ENCODE data around the gene PIGX.

Gene PIGX

GRCh38 chr3:196754091-196754981 lies 42.2 kb downstream of the PIGX start:
- DNase-seq (ENCODE audit: insufficient read length, low spot score) (no peak), FAIRE-seq (no peak)

GRCh38 chr3:196756732-196757131 lies 44.6 kb downstream of the PIGX start:
- DNase-seq (ENCODE audit: insufficient read length, low spot score) (no peak), FAIRE-seq (no peak)

GRCh38 chr3:196757876-196758739 lies 45.9 kb downstream of the PIGX start:
- DNase-seq (ENCODE audit: insufficient read length, low spot score): peak; percentile 63
- FAIRE-seq: peak; percentile 49

GRCh38 chr3:196763179-196763578 lies 51.0 kb downstream of the PIGX start:
- no peak for FAIRE-seq
- no peak for DNase-seq (ENCODE audit: insufficient read length, low spot score)

GRCh38 chr3:196765454-196765853 lies 53.3 kb downstream of the PIGX start:
- FAIRE-seq: no peak
- DNase-seq (ENCODE audit: insufficient read length, low spot score): no peak

- no peak for FAIRE-seq
- no peak for DNase-seq (ENCODE audit: insufficient read length, low spot score)
Measured at GRCh38 chr3:196771067-196771466, 58.9 kb downstream of the PIGX start.

- FAIRE-seq: no peak
Measured at GRCh38 chr3:196772102-196772501, 59.9 kb downstream of the PIGX start.

GRCh38 chr3:196772897-196773296 lies 60.7 kb downstream of the PIGX start:
- no peak for DNase-seq (ENCODE audit: insufficient read length, low spot score)
- no peak for FAIRE-seq

More at GRCh38 chr3:196772102-196772501, 59.9 kb downstream of the PIGX start:
- DNase-seq (ENCODE audit: insufficient read length, low spot score): no peak

- DNase-seq (ENCODE audit: insufficient read length, low spot score) (no peak), FAIRE-seq (no peak)
Measured at GRCh38 chr3:196774191-196774820, 62.1 kb downstream of the PIGX start.

- FAIRE-seq: no peak
- DNase-seq (ENCODE audit: insufficient read length, low spot score): no peak
Measured at GRCh38 chr3:196774848-196775422, 62.8 kb downstream of the PIGX start.

GRCh38 chr3:196775938-196776337 lies 63.8 kb downstream of the PIGX start:
- DNase-seq (ENCODE audit: insufficient read length, low spot score) (no peak), FAIRE-seq (no peak)

- FAIRE-seq (no peak), DNase-seq (ENCODE audit: insufficient read length, low spot score) (no peak)
Measured at GRCh38 chr3:196777836-196778235, 65.7 kb downstream of the PIGX start.

GRCh38 chr3:196778755-196779154 lies 66.6 kb downstream of the PIGX start:
- DNase-seq (ENCODE audit: insufficient read length, low spot score): no peak
- FAIRE-seq: peak; percentile 36

- no peak for FAIRE-seq
- no peak for DNase-seq (ENCODE audit: insufficient read length, low spot score)
Measured at GRCh38 chr3:196782511-196782910, 70.3 kb downstream of the PIGX start.

All from HTR-8/SVneo (cell line).